ENCODE measurements around the gene PTGR3.

Gene PTGR3

DNA sequence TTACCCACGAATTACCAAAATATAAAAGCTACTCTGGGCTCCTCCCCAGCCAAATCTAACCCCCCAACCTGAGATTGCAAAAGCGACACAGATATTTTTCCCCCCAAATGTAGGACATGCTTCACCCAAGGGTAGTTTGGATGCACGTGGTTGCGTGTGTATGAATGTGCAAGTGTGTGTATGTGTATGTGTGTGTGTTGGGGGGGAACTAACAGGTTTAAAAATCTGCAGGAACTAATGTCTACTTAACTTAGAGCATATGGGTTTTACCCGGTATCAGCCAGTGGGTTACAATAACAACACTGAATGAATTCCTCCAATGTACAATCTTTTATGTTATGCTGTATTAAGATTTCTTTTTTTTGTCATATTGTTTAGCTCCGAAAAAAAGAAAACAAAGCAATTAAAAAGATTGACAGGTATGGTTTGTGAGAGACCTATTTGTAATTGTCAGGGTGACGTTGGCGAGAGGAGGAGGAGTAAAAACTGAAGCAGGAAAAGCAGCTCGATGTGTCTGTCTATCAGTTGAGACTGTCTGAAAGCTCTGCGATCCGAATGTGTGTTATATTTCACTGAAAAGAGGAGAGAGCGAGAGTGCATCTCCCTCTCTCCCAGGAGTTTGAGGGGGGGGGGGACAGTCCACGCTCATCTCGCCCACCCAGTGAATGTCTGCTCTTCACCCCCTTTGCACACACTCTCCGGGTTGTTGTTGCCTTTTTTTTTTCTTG lies 1.5 kb upstream of the PTGR3 start, which contains the start of gene TSHZ1 (continued):
- TF ChIP-seq ZNF544 (tag by site-specific recombination; IDR thresholded peaks at IDR 0.05) (no peak), ZNF596 (tag by site-specific recombination; IDR thresholded peaks at IDR 0.05) (peak; percentile 65), KLF8 (tag by site-specific recombination; IDR thresholded peaks at IDR 0.05) (no peak), TRIM28 (IDR thresholded peaks at IDR 0.05; ENCODE audit: borderline replicate concordance, low read length) (no peak), MZF1 (tag by site-specific recombination; IDR thresholded peaks at IDR 0.05; ENCODE audit: borderline replicate concordance) (no peak), ZNF354C (tag by site-specific recombination; IDR thresholded peaks at IDR 0.05; ENCODE audit: borderline replicate concordance, low read depth) (no peak), ZNF146 (tag by site-specific recombination; IDR thresholded peaks at IDR 0.05) (no peak), ZNF514 (tag by site-specific recombination; IDR thresholded peaks at IDR 0.05) (no peak), GLIS2 (tag by site-specific recombination; IDR thresholded peaks at IDR 0.05) (no peak), YY1 (tag by site-specific recombination; IDR thresholded peaks at IDR 0.05) (no peak), ZNF623 (tag by site-specific recombination; IDR thresholded peaks at IDR 0.05) (no peak), ZNF202 (tag by site-specific recombination; IDR thresholded peaks at IDR 0.05; ENCODE audit: borderline replicate concordance) (no peak), ZFHX2 (tag by site-specific recombination; conservative IDR thresholded peaks at IDR 0.05) (no peak), ZNF677 (tag by site-specific recombination; IDR thresholded peaks at IDR 0.05) (no peak), ZNF19 (tag by site-specific recombination; IDR thresholded peaks at IDR 0.05; ENCODE audit: low read depth) (no peak), ZNF292 (tag by site-specific recombination; IDR thresholded peaks at IDR 0.05; ENCODE audit: borderline replicate concordance, low read depth) (no peak), IKZF3 (tag by site-specific recombination; IDR thresholded peaks at IDR 0.05) (no peak), ZNF169 (tag by site-specific recombination; IDR thresholded peaks at IDR 0.05) (no peak), EGR2 (tag by site-specific recombination; IDR thresholded peaks at IDR 0.05; ENCODE audit: low read depth) (no peak), ZNF157 (tag by site-specific recombination; IDR thresholded peaks at IDR 0.05) (no peak), ZEB2 (tag by site-specific recombination; IDR thresholded peaks at IDR 0.05) (peak; percentile 61; the same call in 1 of the 2 replicates), ZNF48 (tag by site-specific recombination; IDR thresholded peaks at IDR 0.05) (no peak), ZNF175 (tag by site-specific recombination; IDR thresholded peaks at IDR 0.05) (no peak), ZNF785 (tag by site-specific recombination; IDR thresholded peaks at IDR 0.05) (no peak), ZNF248 (tag by site-specific recombination; IDR thresholded peaks at IDR 0.05) (no peak), ZNF335 (tag by site-specific recombination; conservative IDR thresholded peaks at IDR 0.05) (peak; percentile 33)
- TF ChIP-seq, protein P1, sequence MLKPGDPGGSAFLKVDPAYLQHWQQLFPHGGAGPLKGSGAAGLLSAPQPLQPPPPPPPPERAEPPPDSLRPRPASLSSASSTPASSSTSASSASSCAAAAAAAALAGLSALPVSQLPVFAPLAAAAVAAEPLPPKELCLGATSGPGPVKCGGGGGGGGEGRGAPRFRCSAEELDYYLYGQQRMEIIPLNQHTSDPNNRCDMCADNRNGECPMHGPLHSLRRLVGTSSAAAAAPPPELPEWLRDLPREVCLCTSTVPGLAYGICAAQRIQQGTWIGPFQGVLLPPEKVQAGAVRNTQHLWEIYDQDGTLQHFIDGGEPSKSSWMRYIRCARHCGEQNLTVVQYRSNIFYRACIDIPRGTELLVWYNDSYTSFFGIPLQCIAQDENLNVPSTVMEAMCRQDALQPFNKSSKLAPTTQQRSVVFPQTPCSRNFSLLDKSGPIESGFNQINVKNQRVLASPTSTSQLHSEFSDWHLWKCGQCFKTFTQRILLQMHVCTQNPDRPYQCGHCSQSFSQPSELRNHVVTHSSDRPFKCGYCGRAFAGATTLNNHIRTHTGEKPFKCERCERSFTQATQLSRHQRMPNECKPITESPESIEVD (tag by site-specific recombination; IDR thresholded peaks at IDR 0.05) = peak; percentile 91
- TF ChIP-seq, protein P2, sequence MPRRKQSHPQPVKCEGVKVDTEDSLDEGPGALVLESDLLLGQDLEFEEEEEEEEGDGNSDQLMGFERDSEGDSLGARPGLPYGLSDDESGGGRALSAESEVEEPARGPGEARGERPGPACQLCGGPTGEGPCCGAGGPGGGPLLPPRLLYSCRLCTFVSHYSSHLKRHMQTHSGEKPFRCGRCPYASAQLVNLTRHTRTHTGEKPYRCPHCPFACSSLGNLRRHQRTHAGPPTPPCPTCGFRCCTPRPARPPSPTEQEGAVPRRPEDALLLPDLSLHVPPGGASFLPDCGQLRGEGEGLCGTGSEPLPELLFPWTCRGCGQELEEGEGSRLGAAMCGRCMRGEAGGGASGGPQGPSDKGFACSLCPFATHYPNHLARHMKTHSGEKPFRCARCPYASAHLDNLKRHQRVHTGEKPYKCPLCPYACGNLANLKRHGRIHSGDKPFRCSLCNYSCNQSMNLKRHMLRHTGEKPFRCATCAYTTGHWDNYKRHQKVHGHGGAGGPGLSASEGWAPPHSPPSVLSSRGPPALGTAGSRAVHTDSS (tag by site-specific recombination; IDR thresholded peaks at IDR 0.05) = peak; percentile 80
- TF ChIP-seq, protein P3, sequence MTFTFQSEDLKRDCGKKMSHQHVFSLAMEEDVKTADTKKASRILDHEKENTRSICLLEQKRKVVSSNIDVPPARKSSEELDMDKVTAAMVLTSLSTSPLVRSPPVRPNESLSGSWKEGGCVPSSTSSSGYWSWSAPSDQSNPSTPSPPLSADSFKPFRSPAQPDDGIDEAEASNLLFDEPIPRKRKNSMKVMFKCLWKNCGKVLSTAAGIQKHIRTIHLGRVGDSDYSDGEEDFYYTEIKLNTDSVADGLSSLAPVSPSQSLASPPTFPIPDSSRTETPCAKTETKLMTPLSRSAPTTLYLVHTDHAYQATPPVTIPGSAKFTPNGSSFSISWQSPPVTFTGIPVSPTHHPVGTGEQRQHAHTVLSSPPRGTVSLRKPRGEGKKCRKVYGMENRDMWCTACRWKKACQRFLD (tag by site-specific recombination; IDR thresholded peaks at IDR 0.05) = no peak
- TF ChIP-seq, protein P4, sequence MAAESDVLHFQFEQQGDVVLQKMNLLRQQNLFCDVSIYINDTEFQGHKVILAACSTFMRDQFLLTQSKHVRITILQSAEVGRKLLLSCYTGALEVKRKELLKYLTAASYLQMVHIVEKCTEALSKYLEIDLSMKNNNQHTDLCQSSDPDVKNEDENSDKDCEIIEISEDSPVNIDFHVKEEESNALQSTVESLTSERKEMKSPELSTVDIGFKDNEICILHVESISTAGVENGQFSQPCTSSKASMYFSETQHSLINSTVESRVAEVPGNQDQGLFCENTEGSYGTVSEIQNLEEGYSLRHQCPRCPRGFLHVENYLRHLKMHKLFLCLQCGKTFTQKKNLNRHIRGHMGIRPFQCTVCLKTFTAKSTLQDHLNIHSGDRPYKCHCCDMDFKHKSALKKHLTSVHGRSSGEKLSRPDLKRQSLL (tag by site-specific recombination; IDR thresholded peaks at IDR 0.05) = no peak
- TF ChIP-seq, protein P5, sequence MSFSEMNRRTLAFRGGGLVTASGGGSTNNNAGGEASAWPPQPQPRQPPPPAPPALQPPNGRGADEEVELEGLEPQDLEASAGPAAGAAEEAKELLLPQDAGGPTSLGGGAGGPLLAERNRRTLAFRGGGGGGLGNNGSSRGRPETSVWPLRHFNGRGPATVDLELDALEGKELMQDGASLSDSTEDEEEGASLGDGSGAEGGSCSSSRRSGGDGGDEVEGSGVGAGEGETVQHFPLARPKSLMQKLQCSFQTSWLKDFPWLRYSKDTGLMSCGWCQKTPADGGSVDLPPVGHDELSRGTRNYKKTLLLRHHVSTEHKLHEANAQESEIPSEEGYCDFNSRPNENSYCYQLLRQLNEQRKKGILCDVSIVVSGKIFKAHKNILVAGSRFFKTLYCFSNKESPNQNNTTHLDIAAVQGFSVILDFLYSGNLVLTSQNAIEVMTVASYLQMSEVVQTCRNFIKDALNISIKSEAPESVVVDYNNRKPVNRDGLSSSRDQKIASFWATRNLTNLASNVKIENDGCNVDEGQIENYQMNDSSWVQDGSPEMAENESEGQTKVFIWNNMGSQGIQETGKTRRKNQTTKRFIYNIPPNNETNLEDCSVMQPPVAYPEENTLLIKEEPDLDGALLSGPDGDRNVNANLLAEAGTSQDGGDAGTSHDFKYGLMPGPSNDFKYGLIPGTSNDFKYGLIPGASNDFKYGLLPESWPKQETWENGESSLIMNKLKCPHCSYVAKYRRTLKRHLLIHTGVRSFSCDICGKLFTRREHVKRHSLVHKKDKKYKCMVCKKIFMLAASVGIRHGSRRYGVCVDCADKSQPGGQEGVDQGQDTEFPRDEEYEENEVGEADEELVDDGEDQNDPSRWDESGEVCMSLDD (tag by site-specific recombination; IDR thresholded peaks at IDR 0.05) = no peak
- TF ChIP-seq, protein P6, sequence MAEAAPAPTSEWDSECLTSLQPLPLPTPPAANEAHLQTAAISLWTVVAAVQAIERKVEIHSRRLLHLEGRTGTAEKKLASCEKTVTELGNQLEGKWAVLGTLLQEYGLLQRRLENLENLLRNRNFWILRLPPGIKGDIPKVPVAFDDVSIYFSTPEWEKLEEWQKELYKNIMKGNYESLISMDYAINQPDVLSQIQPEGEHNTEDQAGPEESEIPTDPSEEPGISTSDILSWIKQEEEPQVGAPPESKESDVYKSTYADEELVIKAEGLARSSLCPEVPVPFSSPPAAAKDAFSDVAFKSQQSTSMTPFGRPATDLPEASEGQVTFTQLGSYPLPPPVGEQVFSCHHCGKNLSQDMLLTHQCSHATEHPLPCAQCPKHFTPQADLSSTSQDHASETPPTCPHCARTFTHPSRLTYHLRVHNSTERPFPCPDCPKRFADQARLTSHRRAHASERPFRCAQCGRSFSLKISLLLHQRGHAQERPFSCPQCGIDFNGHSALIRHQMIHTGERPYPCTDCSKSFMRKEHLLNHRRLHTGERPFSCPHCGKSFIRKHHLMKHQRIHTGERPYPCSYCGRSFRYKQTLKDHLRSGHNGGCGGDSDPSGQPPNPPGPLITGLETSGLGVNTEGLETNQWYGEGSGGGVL (tag by site-specific recombination; IDR thresholded peaks at IDR 0.05) = peak; percentile 65
